KMS-11 (cell line): Measurements from ENCODE around the gene TEKT5.

Source experiments
- H2AFZ ChIP-seq: fragments of 200-600 bp; sonication (generic); 2 replicates; pipeline ENCODE4 v1.6.1; 2016; ENCODE audit warnings: antibody characterized with exemption, mixed run types, low read depth
- H3K27ac ChIP-seq: fragments of 200-600 bp; sonication (generic); 2 replicates; pipeline ENCODE4 v1.6.1; 2016; ENCODE audit warnings: mild to moderate bottlenecking, mixed run types
- H3K27me3 ChIP-seq: fragments of 200-600 bp; sonication (generic); 2 replicates; pipeline ENCODE4 v1.6.1; 2017; ENCODE audit warnings: mild to moderate bottlenecking, low read depth, mixed run types, moderate library complexity; ENCODE audit not compliant: insufficient read depth
- H3K36me3 ChIP-seq: fragments of 200-600 bp; sonication (generic); 2 replicates; pipeline ENCODE4 v1.6.1; 2017; ENCODE audit warnings: mild to moderate bottlenecking, mixed run types; ENCODE audit not compliant: insufficient read depth
- H3K4me1 ChIP-seq: fragments of 200-600 bp; sonication (generic); 2 replicates; pipeline ENCODE4 v1.6.1; 2016; ENCODE audit warnings: mild to moderate bottlenecking, low read depth, mixed run types; ENCODE audit not compliant: poor library complexity, severe bottlenecking
- H3K4me2 ChIP-seq: fragments of 200-600 bp; sonication (generic); 2 replicates; pipeline ENCODE4 v1.7.0; 2016; ENCODE audit warnings: mild to moderate bottlenecking, mixed run types
- H3K4me3 ChIP-seq: fragments of 200-600 bp; sonication (generic); IDR thresholded peaks from 2 replicates; pipeline ENCODE4 v1.6.1; 2017; ENCODE audit warnings: low read depth, low read length, mixed read lengths; ENCODE audit not compliant: insufficient read depth
- H3K79me2 ChIP-seq: fragments of 200-600 bp; sonication (generic); 2 replicates; pipeline ENCODE4 v1.6.1; 2016; ENCODE audit warnings: low read depth, mixed run types; ENCODE audit not compliant: insufficient read depth
- H3K9ac ChIP-seq: fragments of 200-600 bp; sonication (generic); 2 replicates; pipeline ENCODE4 v1.6.1; 2016; ENCODE audit warnings: mild to moderate bottlenecking, mixed run types
- H4K20me1 ChIP-seq: fragments of 200-600 bp; sonication (generic); 2 replicates; pipeline ENCODE4 v1.6.1; 2016; ENCODE audit warnings: mild to moderate bottlenecking, mixed run types; ENCODE audit not compliant: insufficient read depth
- CTCF ChIP-seq: fragments of 200-600 bp; sonication (generic); conservative IDR thresholded peaks from 2 replicates; pipeline ENCODE4 v1.6.1; 2017; ENCODE audit warnings: low read depth, mild to moderate bottlenecking, antibody characterized with exemption, low read length, moderate library complexity, mixed read lengths

TEKT5 gene

GRCh38 chr16:10692470-10692869 is 2.3 kb downstream of the TEKT5 start:
- TF ChIP-seq CTCF, result no peak
- H3K27me3 ChIP-seq, result no peaks in the 10 kb centered on the region
- H2AFZ ChIP-seq, result no peak overlapping the region
- no peak overlapping the region for H3K27ac ChIP-seq
- H3K36me3 ChIP-seq, result no peaks in the 10 kb centered on the region
- peaks cover 3% of the 10 kb centered on the region for H3K4me1 ChIP-seq
- no peaks in the 10 kb centered on the region for H4K20me1 ChIP-seq
- no peaks in the 10 kb centered on the region for H3K79me2 ChIP-seq
- no peak overlapping the region for H3K9ac ChIP-seq
- H3K4me3 ChIP-seq, result no peak overlapping the region
- H3K4me2 ChIP-seq, result no peak overlapping the region

- Histone ChIP-seq H2AFZ (no peak overlapping the region), H3K9ac (no peak overlapping the region), H3K36me3 (no peaks in the 10 kb centered on the region), H3K79me2 (no peaks in the 10 kb centered on the region), H3K4me3 (no peak overlapping the region), H3K27me3 (no peaks in the 10 kb centered on the region), H3K27ac (no peak overlapping the region), H4K20me1 (no peaks in the 10 kb centered on the region), H3K4me2 (no peak overlapping the region), H3K4me1 (no peaks in the 10 kb centered on the region)
- no peak for TF ChIP-seq CTCF
Measured at GRCh38 chr16:10688726-10689125, 6.0 kb downstream of the TEKT5 start.

- Histone ChIP-seq H3K27me3 (no peaks in the 10 kb centered on the region), H3K79me2 (no peaks in the 10 kb centered on the region), H4K20me1 (no peaks in the 10 kb centered on the region), H2AFZ (no peak overlapping the region), H3K27ac (no peak overlapping the region), H3K4me2 (no peak overlapping the region), H3K4me3 (no peak overlapping the region), H3K9ac (no peak overlapping the region), H3K36me3 (no peaks in the 10 kb centered on the region), H3K4me1 (no peaks in the 10 kb centered on the region)
- no peak for TF ChIP-seq CTCF
Measured at GRCh38 chr16:10688291-10688690, 6.4 kb downstream of the TEKT5 start.

GRCh38 chr16:10685709-10686108 is 9.0 kb downstream of the TEKT5 start:
- Histone ChIP-seq H3K27me3 (no peaks in the 10 kb centered on the region), H2AFZ (no peak overlapping the region), H3K79me2 (no peaks in the 10 kb centered on the region), H3K4me2 (no peak overlapping the region), H3K4me1 (no peaks in the 10 kb centered on the region), H3K9ac (no peak overlapping the region), H3K36me3 (no peaks in the 10 kb centered on the region), H4K20me1 (no peaks in the 10 kb centered on the region), H3K27ac (no peak overlapping the region), H3K4me3 (no peak overlapping the region)
- no peak for TF ChIP-seq CTCF
